H4 (cell line): Measurements from ENCODE around the gene CORO2A. TPM values are rescaled to one million over a fixed set of nuclear protein-coding genes. Genes with fewer than 3 reads are reported as not detected.
A peak's percentile ranks its signal among the peaks of the same experiment; 100 is the strongest.
"Not testable (repeated sequence)": the region's sequence is repeated elsewhere in the genome, so short reads cannot be mapped to it uniquely, and the experiment has no call there.

Experiments
- DNase-seq: peaks from one replicate; pipeline ENCODE4 v3.0.0-alpha.2; 2015; ENCODE audit warnings: low spot score
- total RNA-seq: library from RNA; depleted of rRNA; stranded (reverse); fragments of >200 nt; shearing (Covaris generic); gene quantifications from 2 replicates; pipeline ENCODE4 v1.2.3, GENCODE V29; 2014; rRNA removed

CORO2A gene
- total RNA-seq, 1 experiment from 2014 or later, result 3.0 TPM

DNA sequence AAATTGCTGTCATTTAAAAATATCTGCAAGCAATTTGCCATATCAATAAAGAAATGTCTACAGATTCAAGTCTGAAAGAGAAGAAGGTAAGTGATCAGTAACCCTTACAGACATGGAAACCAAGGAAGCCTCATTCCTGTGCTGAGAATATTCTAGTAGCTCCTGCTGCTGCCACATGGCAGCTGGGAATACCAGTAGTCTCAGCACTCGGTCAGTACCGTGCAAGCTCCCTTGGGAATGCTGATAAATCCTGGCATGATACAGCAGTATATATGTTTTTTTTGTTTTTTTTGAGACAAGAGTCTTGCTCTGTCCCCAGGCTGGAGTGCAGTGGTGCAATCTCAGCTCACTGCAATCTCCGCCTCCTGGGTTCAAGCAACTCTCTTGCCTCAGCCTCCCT, 108.0 kb downstream of the CORO2A start:
- no peak for DNase-seq

DNA sequence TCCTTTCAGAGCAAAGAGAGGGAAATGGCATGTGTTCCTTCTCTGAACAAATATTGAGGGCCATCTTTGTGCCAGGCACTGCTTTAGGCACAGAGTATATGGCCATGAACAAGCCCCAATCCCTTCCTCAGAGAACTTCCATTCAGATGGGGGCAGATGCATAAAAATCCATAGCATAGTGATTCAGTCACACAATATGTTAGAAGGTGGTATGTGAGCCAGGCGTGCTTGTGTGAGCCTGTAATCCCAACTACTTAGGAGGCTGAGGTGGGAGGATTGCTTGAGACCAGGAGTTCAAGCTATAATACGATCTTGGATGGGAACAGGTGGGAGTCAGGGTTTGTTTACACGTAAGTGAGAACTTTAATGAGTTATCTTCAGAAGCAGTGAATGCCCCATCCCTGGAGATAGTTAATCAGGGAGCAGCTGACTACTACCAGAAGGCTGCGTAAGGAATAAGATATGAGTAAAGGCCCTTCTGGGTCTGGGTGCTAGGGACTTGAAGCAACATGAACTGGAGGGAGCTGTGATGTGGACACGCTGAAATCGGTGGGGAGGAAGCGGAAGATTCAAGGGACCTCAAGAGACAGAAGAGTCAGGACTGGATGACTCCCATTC, 108.8 kb downstream of the CORO2A start:
- DNase-seq, result no peak

GRCh38 chr9:98083061-98083501, 109.4 kb downstream of the CORO2A start:
- no peak for DNase-seq

GRCh38 chr9:98081477-98082219, 110.8 kb downstream of the CORO2A start:
- DNase-seq, result no peak

- no peak for DNase-seq
These were observed 111.7 kb downstream of the CORO2A start for GRCh38 chr9:98080780-98081179.

DNA sequence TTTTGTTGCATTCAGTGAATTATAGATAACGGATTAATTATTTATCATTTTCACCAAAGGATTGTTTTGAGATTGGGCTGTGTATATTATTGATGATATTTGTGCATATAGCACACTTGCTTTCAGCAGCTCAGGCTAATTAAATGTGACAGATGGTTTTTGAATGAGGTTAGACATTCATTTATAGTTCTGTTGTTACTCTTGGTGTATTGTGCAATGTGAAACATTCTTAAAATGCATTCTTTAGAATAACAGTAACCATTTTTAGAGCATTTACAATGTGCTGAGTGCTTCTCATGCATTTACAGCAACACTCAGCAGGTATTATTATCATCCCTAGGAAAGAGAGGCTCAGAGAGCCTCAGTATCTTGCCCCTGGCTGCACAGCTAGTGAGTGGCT, 112.1 kb downstream of the CORO2A start:
- DNase-seq, result no peak

DNA sequence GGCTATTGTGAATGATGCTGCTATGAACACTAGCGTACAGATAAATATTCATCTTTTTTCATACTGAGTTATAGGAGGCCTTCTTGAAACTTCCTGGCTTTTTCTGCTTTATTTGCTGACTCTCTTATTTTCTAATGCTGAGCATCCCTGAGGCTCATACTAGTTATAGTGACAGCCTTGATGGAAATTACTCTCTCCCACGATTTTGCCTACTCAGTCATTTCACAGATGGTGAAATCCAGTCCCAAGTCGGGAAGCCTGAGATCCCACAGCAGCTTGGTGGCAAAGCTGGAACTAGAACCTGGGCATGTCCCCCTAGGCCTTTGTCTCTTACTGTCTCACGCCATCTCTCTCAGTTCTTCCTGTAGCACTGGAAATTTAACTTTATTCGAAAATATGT, 113.5 kb downstream of the CORO2A start:
- DNase-seq, result no peak

DNA sequence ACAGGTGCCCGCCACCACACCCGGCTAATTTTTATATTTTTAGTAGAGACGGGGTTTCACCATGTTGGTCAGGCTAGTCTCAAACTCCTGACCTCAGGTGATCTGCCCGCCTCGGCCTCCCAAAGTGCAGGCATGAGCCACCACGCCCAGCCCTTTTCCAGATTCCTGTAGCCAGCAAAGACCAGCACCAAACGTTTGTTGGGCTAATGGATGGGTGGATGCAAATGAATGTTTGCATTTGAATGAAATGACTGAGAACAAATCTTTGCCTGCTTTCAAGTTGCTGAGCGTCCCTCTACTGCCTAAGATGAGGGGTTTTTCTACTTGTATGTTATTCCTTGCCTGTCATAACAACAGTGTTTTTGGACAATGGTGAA, 115.9 kb downstream of the CORO2A start:
- DNase-seq, result not testable (repeated sequence)

DNA sequence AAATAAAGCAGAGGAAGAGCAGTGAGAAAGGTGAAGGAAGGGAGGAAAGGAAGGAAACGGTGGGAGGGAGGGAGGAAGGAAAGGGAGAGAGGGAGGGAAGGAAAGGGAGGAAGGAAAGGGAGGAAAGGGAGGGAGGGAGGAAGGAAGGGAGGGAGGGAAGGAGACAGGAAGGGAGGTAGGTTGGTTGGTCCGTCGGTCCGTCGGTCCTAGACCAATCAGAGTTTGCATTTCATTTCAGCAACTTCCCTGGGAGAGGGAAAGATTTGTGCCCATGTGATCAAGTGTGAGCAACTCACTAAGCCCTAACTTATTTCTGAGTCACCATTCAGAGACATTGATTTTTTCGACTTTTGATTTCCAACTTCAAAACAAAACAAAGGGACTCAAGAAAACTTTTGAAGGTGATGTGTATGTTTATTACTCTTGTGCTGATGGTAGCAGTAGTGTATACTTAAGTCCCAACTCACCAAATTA, 117.1 kb downstream of the CORO2A start:
- DNase-seq, result peak; percentile 40

- DNase-seq, result no peak
These were observed 118.1 kb downstream of the CORO2A start for GRCh38 chr9:98074115-98074990.

DNA sequence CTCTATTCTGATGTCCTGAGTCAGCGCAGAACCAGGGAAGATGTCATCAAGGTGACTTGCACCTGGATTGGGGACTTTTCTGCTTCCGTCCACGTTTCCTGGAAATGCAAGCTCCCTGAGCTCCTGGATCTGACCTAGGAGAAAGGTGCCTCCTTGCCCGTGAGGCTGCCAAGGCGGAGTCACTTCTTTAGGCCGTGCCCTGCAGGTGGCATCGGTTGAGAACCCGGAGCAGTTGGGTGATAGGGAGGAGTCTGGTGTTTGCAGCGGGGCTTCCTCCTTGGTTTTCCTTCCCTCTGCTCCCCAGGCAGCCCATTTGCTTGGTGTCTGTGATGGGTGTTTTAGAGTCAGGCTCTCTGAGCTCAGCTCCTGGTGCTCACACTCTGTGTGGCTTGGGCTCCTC, 120.7 kb downstream of the CORO2A start:
- no peak for DNase-seq

Other genes with a start within 250 kb of the CORO2A start
- gene ANP32B, start 209.3 kb downstream of the CORO2A start, total RNA-seq, result 12.2 and 16.3 TPM in 2 replicates
- gene NANS, start 135.9 kb downstream of the CORO2A start, total RNA-seq, result 119 and 152 TPM in 2 replicates
- 17.8 and 18.9 TPM in 2 replicates for gene TRIM14, start 73.4 kb downstream of the CORO2A start, total RNA-seq
- 6.0 and 9.0 TPM in 2 replicates for gene TBC1D2, start 63.0 kb upstream of the CORO2A start, total RNA-seq